GM12891 (cell line): ENCODE measurements around the gene PACS2.
"Not testable (repeated sequence)": the region's sequence is repeated elsewhere in the genome, so short reads cannot be mapped to it uniquely, and the experiment has no call there.

Experiments
- DNase-seq: peaks from one replicate; pipeline ENCODE4 v3.0.0; 2011; ENCODE audit warnings: low spot score; ENCODE audit not compliant: insufficient read length
- FAIRE-seq: peaks from 2 replicates; lab custom pipeline; 2011; peaks lifted over from hg19 to GRCh38; lab: Jason Lieb, UNC
- PAX5 ChIP-seq: IDR thresholded peaks from 2 replicates; pipeline ENCODE4 v1.6.1; 2011; ENCODE audit warnings: low read length, moderate library complexity, mild to moderate bottlenecking; ENCODE audit not compliant: insufficient read depth, severe bottlenecking
- POLR2A ChIP-seq: IDR thresholded peaks from 2 replicates; pipeline ENCODE4 v1.6.1; 2011; ENCODE audit warnings: low read depth, low read length, control low read depth
- POLR2AphosphoS5 ChIP-seq: IDR thresholded peaks from 2 replicates; pipeline ENCODE4 v1.6.1; 2011; ENCODE audit warnings: low read depth, low read length, control low read depth
- POU2F2 ChIP-seq: IDR thresholded peaks from 2 replicates; pipeline ENCODE4 v1.6.1; 2011; ENCODE audit warnings: low read depth, mild to moderate bottlenecking, control low read depth, low read length, moderate library complexity
- SPI1 ChIP-seq: IDR thresholded peaks from 2 replicates; pipeline ENCODE4 v1.6.1; 2011; ENCODE audit warnings: low read depth, low read length, control low read depth
- TAF1 ChIP-seq: IDR thresholded peaks from 2 replicates; pipeline ENCODE4 v1.6.1; 2011; ENCODE audit warnings: low read depth, low read length, control low read depth

Gene PACS2

DNA sequence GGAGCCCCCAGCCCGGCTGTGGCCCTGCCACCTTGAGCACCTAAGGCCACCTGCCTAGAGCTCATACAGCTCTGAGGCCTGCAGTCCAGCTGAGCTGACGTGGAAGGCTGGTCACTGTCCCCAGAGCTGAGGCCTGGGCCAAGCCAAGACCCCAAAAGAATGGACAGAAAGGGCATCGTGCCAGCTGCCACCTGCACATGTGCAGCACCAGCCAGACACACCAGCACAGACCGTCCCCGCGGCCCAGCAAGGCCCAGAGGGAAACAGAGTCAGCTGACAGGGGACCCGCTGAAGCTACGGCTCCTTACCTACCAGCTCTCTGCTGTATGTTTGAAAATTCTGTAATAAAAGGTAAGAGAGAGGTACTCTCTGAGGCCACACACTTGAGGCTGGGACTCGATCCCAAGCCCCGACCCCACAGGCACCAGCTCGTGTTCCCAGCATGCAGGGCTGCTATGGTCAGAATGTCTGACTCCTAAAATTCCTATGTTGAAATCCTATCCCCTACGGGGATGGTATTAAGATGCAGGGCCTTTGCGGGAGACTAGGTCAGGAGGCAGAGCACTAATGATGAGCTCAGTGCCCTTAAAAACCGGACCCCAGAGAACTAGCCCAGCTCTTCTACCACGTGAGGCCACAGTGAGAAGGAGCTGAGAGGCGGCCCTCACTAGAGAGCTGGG is 39.1 kb upstream of the PACS2 start:
- TF ChIP-seq POLR2A (no peak), POLR2AphosphoS5 (no peak), TAF1 (no peak), SPI1 (no peak), PAX5 (no peak), POU2F2 (no peak)
- DNase-seq (no peak), FAIRE-seq (no peak)

DNA sequence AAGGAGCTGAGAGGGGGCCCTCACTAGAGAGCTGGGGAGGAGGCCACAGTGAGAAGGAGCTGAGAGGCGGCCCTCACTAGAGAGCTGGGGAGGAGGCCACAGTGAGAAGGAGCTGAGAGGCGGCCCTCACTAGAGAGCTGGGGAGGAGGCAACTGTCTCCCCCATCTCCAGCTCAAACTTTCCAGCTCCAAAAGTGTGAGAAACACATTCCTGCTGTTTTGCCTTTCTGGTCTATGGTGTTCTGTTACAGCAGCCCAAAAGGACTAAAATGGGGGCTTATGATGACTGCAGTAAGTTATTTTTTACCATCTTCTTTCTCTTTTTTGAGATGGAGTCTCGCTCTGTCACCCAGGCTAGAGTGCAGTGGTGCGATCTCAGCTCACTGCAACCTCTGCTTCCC is 37.1 kb upstream of the PACS2 start:
- not testable (repeated sequence) for FAIRE-seq, DNase-seq

DNA sequence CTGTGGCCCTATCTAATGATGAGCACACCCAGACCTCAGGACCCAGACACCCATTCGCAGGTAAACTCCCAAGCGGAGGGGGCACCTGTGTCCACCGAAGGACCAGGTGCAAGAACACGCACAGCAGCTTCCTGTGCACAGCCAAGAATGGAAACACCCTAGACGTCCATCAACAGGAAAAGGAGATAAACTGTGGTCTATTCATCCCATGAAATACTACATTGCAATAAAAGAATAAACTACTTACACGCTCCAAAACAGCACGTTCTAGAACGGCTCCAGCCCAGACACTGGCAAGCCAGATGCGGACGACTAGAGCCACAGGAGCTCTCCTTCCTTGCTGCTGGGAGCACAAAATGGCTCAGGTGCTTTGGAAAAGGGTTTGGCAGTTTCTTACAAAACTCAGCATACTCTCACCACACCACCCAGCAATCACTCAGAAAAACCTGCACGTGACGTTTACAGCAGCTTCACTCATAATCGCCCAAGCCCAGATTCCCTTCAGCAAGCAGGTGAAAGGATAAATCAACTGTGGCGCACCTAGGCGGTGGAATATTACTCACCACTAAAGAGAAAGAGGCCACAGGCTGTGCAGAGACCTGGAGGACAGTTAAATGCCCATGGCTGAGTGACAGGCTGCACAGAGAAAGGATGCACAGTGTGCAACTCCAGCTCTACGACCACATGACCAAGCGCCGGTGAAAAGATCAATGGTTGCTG is 34.7 kb upstream of the PACS2 start:
- no peak for DNase-seq
- TF ChIP-seq POU2F2: no peak
- no peak for TF ChIP-seq PAX5
- TF ChIP-seq SPI1: no peak
- TF ChIP-seq POLR2AphosphoS5: no peak
- no peak for TF ChIP-seq POLR2A
- TF ChIP-seq TAF1: no peak
- no peak for FAIRE-seq

DNA sequence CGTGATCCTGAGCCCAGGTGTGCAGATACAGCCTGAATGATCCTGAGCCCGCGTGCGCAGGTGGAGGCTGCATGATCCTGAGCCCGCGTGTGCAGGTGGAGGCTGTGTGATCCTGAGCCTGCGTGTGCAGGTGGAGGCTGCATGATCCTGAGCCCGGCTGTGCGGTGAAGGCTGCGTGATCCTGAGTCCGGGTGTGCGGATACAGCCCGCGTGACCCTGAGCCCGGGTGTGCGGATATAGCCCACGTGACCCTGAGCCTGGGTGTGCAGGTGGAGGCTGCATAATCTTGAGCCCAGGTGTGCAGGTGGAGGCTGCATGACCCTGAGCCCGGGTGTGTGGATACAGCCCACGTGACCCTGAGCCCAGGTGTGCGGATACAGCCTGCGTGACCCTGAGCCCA is 34.0 kb upstream of the PACS2 start:
- no peak for FAIRE-seq
- no peak for DNase-seq
- TF ChIP-seq POU2F2: no peak
- TF ChIP-seq PAX5: no peak
- no peak for TF ChIP-seq POLR2A
- TF ChIP-seq TAF1: no peak
- TF ChIP-seq POLR2AphosphoS5: no peak
- TF ChIP-seq SPI1: no peak

DNA sequence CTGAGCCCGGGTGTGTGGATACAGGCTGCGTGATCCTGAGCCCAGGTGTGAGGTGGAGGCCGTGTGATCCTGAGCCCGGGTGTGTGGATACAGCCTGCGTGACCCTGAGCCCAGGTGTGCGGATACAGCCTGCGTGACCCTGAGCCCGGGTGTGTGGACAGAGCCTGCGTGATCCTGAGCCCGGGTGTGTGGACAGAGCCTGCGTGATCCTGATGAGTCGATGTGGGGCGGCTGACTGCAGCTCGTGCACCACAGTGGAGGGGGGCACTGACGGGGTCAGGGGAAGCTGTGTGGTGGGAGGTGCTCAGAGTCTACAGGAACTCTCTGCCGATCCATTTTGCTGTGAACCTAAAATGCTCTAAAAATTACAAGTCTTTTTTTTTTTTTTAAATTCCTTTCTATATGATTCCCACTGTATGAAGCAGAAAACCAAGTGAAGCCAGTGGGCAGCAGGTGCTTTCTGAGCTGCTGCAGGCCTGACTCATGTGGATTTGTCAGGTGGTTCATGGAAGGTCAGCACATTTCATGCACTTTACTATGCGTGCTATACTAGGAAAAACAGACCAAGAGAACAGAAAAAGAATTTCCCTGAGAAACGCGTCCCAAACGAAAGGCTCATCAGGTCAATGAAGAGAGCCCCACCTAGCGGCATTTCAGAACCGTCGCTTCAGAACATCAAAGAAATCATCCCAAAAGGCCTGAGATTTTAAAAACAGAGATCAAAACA is 33.0 kb upstream of the PACS2 start:
- TF ChIP-seq SPI1 (no peak), TAF1 (no peak), POLR2A (no peak), POLR2AphosphoS5 (no peak), PAX5 (no peak), POU2F2 (no peak)
- FAIRE-seq (peak; percentile 38), DNase-seq (no peak)

DNA sequence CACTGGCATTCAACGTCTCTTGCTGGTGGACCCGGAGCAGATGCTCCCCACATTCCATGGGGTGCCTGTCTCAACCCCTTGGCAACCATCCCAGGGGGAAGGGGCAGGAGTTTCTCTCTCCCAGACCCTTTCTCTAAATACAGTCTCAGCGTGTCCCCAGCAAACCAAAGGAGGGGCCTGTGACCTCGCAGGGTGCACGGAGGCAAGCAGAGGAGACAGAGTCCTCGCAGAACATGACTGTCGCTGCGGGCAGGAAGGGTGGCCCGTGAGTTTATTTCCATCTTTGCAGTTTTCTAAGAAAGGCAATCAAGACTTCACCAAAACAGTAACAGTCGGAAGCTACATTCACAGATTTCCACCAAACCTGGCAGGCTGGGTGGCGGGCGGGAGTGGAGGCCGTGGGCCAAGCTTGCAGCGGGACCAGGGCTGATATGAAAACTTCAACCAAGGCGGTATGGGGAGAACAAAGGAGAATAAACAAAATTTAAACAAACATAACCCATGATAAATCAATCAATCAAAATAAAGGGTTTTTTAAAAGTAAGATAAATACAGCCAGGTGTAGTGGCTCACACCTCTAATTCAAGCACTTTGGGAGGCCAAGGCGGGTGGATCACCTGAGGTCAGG is 32.3 kb upstream of the PACS2 start:
- no peak for FAIRE-seq
- no peak for DNase-seq
- no peak for TF ChIP-seq SPI1
- TF ChIP-seq POU2F2: no peak
- no peak for TF ChIP-seq TAF1
- no peak for TF ChIP-seq POLR2A
- no peak for TF ChIP-seq PAX5
- TF ChIP-seq POLR2AphosphoS5: no peak

DNA sequence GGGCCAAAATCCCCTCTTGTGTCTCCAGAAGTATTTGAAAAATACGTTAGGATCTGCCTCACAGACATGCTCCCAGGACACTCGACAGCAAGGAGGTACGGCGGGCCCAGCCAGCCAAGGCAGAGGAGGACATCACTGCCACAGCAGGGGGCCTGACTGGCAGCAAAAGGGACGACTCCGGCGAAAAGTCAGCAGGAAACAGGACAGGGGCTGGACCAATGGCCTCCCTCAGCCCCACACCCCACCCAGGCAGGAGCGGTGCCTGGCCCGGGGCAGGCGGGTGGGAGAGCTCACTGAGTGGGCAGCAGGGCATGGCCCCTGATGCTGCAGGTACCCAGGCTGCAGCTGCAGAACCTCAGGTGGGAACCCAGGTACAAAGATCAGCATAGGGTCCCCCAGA is 31.5 kb upstream of the PACS2 start:
- FAIRE-seq (no peak), DNase-seq (no peak)
- TF ChIP-seq POLR2AphosphoS5 (no peak), POU2F2 (no peak), TAF1 (no peak), SPI1 (no peak), POLR2A (no peak), PAX5 (no peak)

DNA sequence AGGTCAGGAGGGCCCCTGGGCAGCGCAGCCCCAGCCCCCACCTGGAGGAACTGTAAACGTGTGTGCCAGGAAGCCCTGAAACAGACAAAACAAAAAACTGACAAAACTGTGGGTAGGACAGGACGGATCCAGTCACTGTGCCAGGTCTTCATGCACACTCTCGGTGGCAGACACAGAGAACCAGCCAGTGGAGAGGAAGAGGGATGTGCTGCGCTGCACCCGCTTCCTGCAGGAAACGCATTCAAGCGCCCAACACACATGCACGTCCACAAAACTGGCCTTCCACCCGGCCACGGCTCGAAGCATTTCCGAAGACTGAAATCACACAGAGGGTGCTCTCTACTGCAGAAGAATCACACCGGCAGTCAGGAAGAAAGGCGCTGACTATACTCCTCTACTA is 30.6 kb upstream of the PACS2 start:
- peak; percentile 50 for FAIRE-seq
- no peak for TF ChIP-seq SPI1

DNA sequence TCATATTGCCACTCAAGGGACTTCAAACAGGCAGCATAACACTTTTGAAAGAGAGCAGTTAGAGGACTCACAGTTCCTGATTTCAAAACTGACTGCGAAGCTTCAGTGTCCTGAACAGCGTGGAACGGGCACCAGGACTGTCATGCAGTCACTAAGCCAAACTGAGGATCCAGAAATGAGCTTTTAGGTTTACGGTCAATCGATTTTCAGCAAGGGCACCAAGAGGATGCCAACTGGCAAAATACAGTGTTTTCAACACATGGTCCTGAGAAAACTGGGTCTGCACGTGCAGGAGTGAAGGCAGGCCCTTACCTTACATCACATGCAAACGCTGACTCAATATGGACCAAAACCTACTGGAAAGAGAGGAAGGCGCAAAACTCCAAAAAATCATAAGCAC is 29.4 kb upstream of the PACS2 start:
- no peak for DNase-seq
- no peak for FAIRE-seq
- no peak for TF ChIP-seq POLR2A
- no peak for TF ChIP-seq POU2F2
- TF ChIP-seq SPI1: no peak

More for the DNA sequence above, 30.6 kb upstream of the PACS2 start:
- peak; percentile 6 for DNase-seq

DNA sequence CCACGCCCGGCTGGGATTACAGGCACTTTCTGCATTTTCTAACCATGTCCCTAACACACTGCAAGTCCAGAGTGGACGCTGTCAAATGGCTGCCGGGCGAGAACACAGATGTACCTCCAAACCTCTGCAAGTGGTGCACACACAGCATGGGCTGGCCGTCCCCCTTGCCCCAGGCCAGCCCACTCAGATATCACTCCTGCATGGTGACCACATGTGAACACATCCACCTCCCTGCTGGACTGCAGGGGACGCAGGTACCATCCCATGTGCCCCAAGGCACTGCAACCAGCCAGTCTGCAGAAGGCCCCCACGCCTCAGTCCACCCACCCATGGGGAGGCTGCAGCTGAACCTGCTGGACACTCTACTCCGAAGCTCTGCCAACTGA is 27.8 kb upstream of the PACS2 start:
- no peak for DNase-seq
- no peak for TF ChIP-seq POU2F2
- TF ChIP-seq POLR2AphosphoS5: no peak
- TF ChIP-seq SPI1: no peak
- TF ChIP-seq PAX5: no peak
- TF ChIP-seq POLR2A: no peak
- no peak for TF ChIP-seq TAF1
- FAIRE-seq: no peak
